MV-4-11 (cell line): ENCODE results near the gene KLF2.
"Not testable (repeated sequence)": the region's sequence is repeated elsewhere in the genome, so short reads cannot be mapped to it uniquely, and the experiment has no call there.

Experiments
- DNase-seq: peaks from one replicate; lab custom pipeline; 2025; lab: John Stamatoyannopoulos, UW

Gene KLF2

GRCh38 chr19:16338470-16339360, 14.1 kb downstream of the KLF2 start:
- peak; percentile 92 for DNase-seq

GRCh38 chr19:16339361-16339725, 14.7 kb downstream of the KLF2 start:
- no peak for DNase-seq

- no peak for DNase-seq
Observed at GRCh38 chr19:16340092-16340491, 15.5 kb downstream of the KLF2 start.

- DNase-seq = no peak
Observed at GRCh38 chr19:16340654-16341053, 16.0 kb downstream of the KLF2 start.

- peak; percentile 62 for DNase-seq
Observed at GRCh38 chr19:16342002-16342715, 17.5 kb downstream of the KLF2 start.

GRCh38 chr19:16343156-16343555, 18.5 kb downstream of the KLF2 start:
- DNase-seq = peak; percentile 79

- no peak for DNase-seq
Observed at GRCh38 chr19:16345457-16345856, 20.8 kb downstream of the KLF2 start.

- DNase-seq = not testable (repeated sequence)
Observed at GRCh38 chr19:16347099-16347498, 22.5 kb downstream of the KLF2 start.

- DNase-seq = no peak
Observed at GRCh38 chr19:16347706-16348105, 23.1 kb downstream of the KLF2 start.

- no peak for DNase-seq
Observed at GRCh38 chr19:16349551-16350152, 25.0 kb downstream of the KLF2 start.

GRCh38 chr19:16351133-16351809, 26.6 kb downstream of the KLF2 start:
- no peak for DNase-seq

- peak; percentile 57 for DNase-seq
Observed at GRCh38 chr19:16355293-16356043, 30.8 kb downstream of the KLF2 start.

GRCh38 chr19:16358456-16358855, 33.8 kb downstream of the KLF2 start:
- no peak for DNase-seq

- DNase-seq = no peak
Observed at GRCh38 chr19:16359074-16359473, 34.4 kb downstream of the KLF2 start.

- no peak for DNase-seq
Observed at GRCh38 chr19:16359964-16360363, 35.3 kb downstream of the KLF2 start.

- DNase-seq = no peak
Observed at GRCh38 chr19:16360738-16361137, 36.1 kb downstream of the KLF2 start.

- peak; percentile 67 for DNase-seq
Observed at GRCh38 chr19:16361254-16361653, 36.6 kb downstream of the KLF2 start.

GRCh38 chr19:16361926-16362325, 37.3 kb downstream of the KLF2 start:
- DNase-seq = no peak

- no peak for DNase-seq
Observed at GRCh38 chr19:16363133-16363851, 38.7 kb downstream of the KLF2 start.

GRCh38 chr19:16363852-16364230, 39.2 kb downstream of the KLF2 start:
- no peak for DNase-seq
